K562 (cell line): ENCODE data around the gene MYCN. TPM values are rescaled to one million over a fixed set of nuclear protein-coding genes. Genes with fewer than 3 reads are reported as not detected.

Source experiments
- ATAC-seq: fragments of 200-7000 bp; cut with Tn5 transposase; 3 replicates; pipeline ENCODE4 v1.9.1; 2020; ENCODE audit warnings: moderate library complexity
- BruUV-seq: library from RNA; stranded (reverse); fragments of 400-500 nt; replicated peaks from 2 replicates; lab custom pipeline; 2021; lab: Mats Ljungman, UMichigan
- CTCF ChIA-PET: fragments of 300-600 bp; formaldehyde crosslinking; extraction: SDS; loops from one replicate; lab custom pipeline; 2021; ENCODE audit warnings: low intra/inter-chr PET ratio; lab: Yijun Ruan, JAX
- POLR2A ChIA-PET: fragments of 300-600, 350-650 bp; sonication (Branson Sonifier 250); formaldehyde crosslinking; extraction: SDS; loops from one replicate; lab custom pipeline; 2021; ENCODE audit warnings: antibody characterized with exemption, inconsistent platforms; lab: Yijun Ruan, JAX
- DNase-seq, 4 experiments: peaks; one replicate each; pipeline versions ENCODE4 v3.0.0 to v3.0.0-alpha.2; 2011 to 2018; ENCODE audit warnings: low spot score in 3 of 4, mixed read lengths in 3 of 4; ENCODE audit errors: extremely low read depth in 1 of 4
- FAIRE-seq: peaks from 2 replicates; lab custom pipeline; 2011; peaks lifted over from hg19 to GRCh38; lab: Jason Lieb, UNC
- H2AFZ ChIP-seq: 2 replicates; pipeline ENCODE4 v1.6.0; 2011; ENCODE audit warnings: low read depth, low read length, control low read depth, inconsistent platforms
- H3K27ac ChIP-seq: fragments of 200-600 bp; 3 replicates; pipeline ENCODE4 v1.8.0; 2011; ENCODE audit warnings: low read depth, mild to moderate bottlenecking, control low read depth, inconsistent platforms, low read length, moderate library complexity, mixed read lengths; ENCODE audit errors: extremely low read depth
- H3K27me3 ChIP-seq, 2 experiments: fragments of 300-600 bp in 1 of 2; 2 replicates in 1 of 2; 3 replicates in 1 of 2; pipeline versions ENCODE4 v1.6.0 to v1.8.0; 2011; ENCODE audit warnings: inconsistent platforms in 2 of 2, low read length in 2 of 2, mild to moderate bottlenecking in 1 of 2, mixed read lengths in 1 of 2, moderate library complexity in 1 of 2; ENCODE audit not compliant: control insufficient read depth in 2 of 2, insufficient read depth in 2 of 2
- H3K36me3 ChIP-seq: fragments of 300-600 bp; 3 replicates; pipeline ENCODE4 v1.8.0; 2011; ENCODE audit warnings: mild to moderate bottlenecking, low read length, inconsistent platforms; ENCODE audit not compliant: control insufficient read depth, insufficient read depth
- H3K4me1 ChIP-seq, 2 experiments: fragments of 200-600 bp in 1 of 2; replicated peaks in 1 of 2; 2 replicates in 1 of 2; 3 replicates in 1 of 2; pipeline versions ENCODE4 v1.5.1 to v1.8.0; 2011; ENCODE audit warnings: inconsistent platforms in 2 of 2, low read length in 2 of 2, mild to moderate bottlenecking in 1 of 2, mixed read lengths in 1 of 2, moderate library complexity in 1 of 2; ENCODE audit not compliant: control insufficient read depth in 2 of 2, insufficient read depth in 2 of 2
- H3K4me2 ChIP-seq: 2 replicates; pipeline ENCODE4 v1.6.1; 2011; ENCODE audit warnings: low read length, control low read depth, inconsistent platforms, mixed read lengths; ENCODE audit not compliant: insufficient read depth
- H3K4me3 ChIP-seq: fragments of 200-600 bp; sonication (generic), shearing (Covaris generic); 2 replicates; pipeline ENCODE4 v1.5.1; 2016; ENCODE audit warnings: control low read depth, inconsistent platforms
- H3K79me2 ChIP-seq: fragments of 200-600 bp; 3 replicates; pipeline ENCODE4 v1.8.0; 2011; ENCODE audit warnings: low read length, inconsistent platforms; ENCODE audit not compliant: control insufficient read depth, insufficient read depth
- H3K9ac ChIP-seq, 2 experiments: 2 replicates each; pipeline versions ENCODE4 v1.6.0 to v1.6.1; 2011; ENCODE audit warnings: low read depth in 2 of 2, low read length in 2 of 2, control low read depth in 1 of 2, inconsistent platforms in 1 of 2, mild to moderate bottlenecking in 1 of 2, mixed read lengths in 1 of 2; ENCODE audit not compliant: insufficient read depth in 1 of 2
- H3K9me1 ChIP-seq: one replicate; pipeline ENCODE4 v1.6.0; 2011; ENCODE audit warnings: inconsistent platforms, mild to moderate bottlenecking, low read length, moderate library complexity; ENCODE audit not compliant: control insufficient read depth, insufficient read depth
- H3K9me3 ChIP-seq: replicated peaks from 2 replicates; pipeline ENCODE4 v1.5.1; 2011; ENCODE audit warnings: low read depth, low read length, inconsistent platforms; ENCODE audit not compliant: control insufficient read depth, insufficient read depth
- H4K20me1 ChIP-seq: replicated peaks from 2 replicates; pipeline ENCODE4 v1.6.1; 2011; ENCODE audit warnings: low read length, inconsistent platforms, mixed read lengths; ENCODE audit not compliant: control insufficient read depth, insufficient read depth
- ARNT ChIP-seq, 2 experiments: fragments of 450-650 bp; IDR thresholded peaks; 2 replicates each; pipeline ENCODE4 v1.6.1; 2016; ENCODE audit warnings: mild to moderate bottlenecking in 1 of 2
- CAMTA2 ChIP-seq: fragments of 250-450 bp; sonication (Bioruptor Pico); conservative IDR thresholded peaks from 2 replicates; pipeline ENCODE4 v1.5.1; 2022
- MTF1 ChIP-seq: fragments of 250-450 bp; sonication (Bioruptor Pico); IDR thresholded peaks from 2 replicates; pipeline ENCODE4 v1.9.0; 2021; ENCODE audit warnings: moderate library complexity, mild to moderate bottlenecking, inconsistent platforms, borderline replicate concordance
- NFE2 ChIP-seq: IDR thresholded peaks from 2 replicates; pipeline ENCODE4 v1.6.1; 2014; ENCODE audit warnings: antibody characterized with exemption, low read depth
- NR1H2 ChIP-seq: sonication (generic); formaldehyde crosslinking; IDR thresholded peaks from 2 replicates; pipeline ENCODE4 v1.4.0; 2020; ENCODE audit warnings: mild to moderate bottlenecking, missing genetic modification reagents
- RFX1 ChIP-seq: fragments of 450-650 bp; IDR thresholded peaks from 2 replicates; pipeline ENCODE4 v1.6.1; 2016; ENCODE audit warnings: mild to moderate bottlenecking, moderate library complexity
- SAFB ChIP-seq: fragments of 200-400 bp; formaldehyde crosslinking; IDR thresholded peaks from 2 replicates; pipeline ENCODE4 v1.6.1; 2017; ENCODE audit warnings: low read depth, low read length, borderline replicate concordance
- TRIM24 ChIP-seq, 2 experiments: fragments of 450-650 bp; IDR thresholded peaks; 2 replicates each; pipeline ENCODE4 v1.6.1; 2016
- XRCC4 ChIP-seq: IDR thresholded peaks from one replicate; pipeline ENCODE4 v1.6.1; 2011; ENCODE audit not compliant: insufficient read depth, insufficient read length; ENCODE audit errors: extremely low read depth
- ZBTB8A ChIP-seq: fragments of 450-650 bp; IDR thresholded peaks from 2 replicates; pipeline ENCODE4 v1.6.1; 2018; ENCODE audit warnings: mild to moderate bottlenecking, moderate library complexity; ENCODE audit not compliant: partially characterized antibody
- ZNF140 ChIP-seq: fragments of 250-450 bp; sonication (Bioruptor Pico); IDR thresholded peaks from 2 replicates; pipeline ENCODE4 v1.8.0; 2021; ENCODE audit warnings: moderate library complexity, mild to moderate bottlenecking, inconsistent platforms
- ZNF518B ChIP-seq: fragments of 250-450 bp; sonication (Bioruptor Pico); IDR thresholded peaks from 2 replicates; pipeline ENCODE4 v1.5.0; 2021; ENCODE audit warnings: mild to moderate bottlenecking, moderate library complexity
- WGBS: fragments of 100-300 bp; shearing (Covaris generic); methylation state at CpG from one replicate; pipeline ENCODE4 v1.1.6; 2016; ENCODE audit warnings: low coverage, mixed read lengths; ENCODE audit not compliant: insufficient coverage; ENCODE audit errors: missing lambda C conversion rate; 5-methylcytosine and 5-hydroxymethylcytosine counted together
- in situ Hi-C: fragments of 300-500 bp; cut with MboI; formaldehyde crosslinking; loops from 4 replicates; pipeline ENCODE4 v1.15.0; 2018; ENCODE audit warnings: inconsistent platforms, mixed read lengths
- intact Hi-C: fragments of 100-400 bp; cut with micrococcal nuclease; formaldehyde crosslinking; loops from 2 replicates; pipeline ENCODE4 v1.14.2; 2022
- polyA plus RNA-seq, 8 experiments: library from polyadenylated mRNA; depleted of rRNA in 4 of 8; stranded (reverse) in 5 of 8; unstranded in 3 of 8; fragments of >200 nt; fragmentation: Nextera tagmentation in 2 of 8; fragmentation: Illumina TruSeq in 1 of 8; extraction: Ambion mirVana in 2 of 8; extraction: Trizol in 1 of 8; gene quantifications; 2 replicates each; pipeline versions ENCODE4 v1.2.1 to v1.2.3, GENCODE V29; 2011 to 2014; ENCODE audit warnings: inconsistent platforms in 1 of 8, missing spikeins in 1 of 8
- total RNA-seq, 7 experiments: library from RNA; depleted of rRNA in 6 of 7; stranded (reverse); fragments of >200 nt in 6 of 7; fragmentation: Illumina TruSeq in 2 of 7; extraction: Trizol in 2 of 7; gene quantifications; 2 replicates each; pipeline versions ENCODE4 v1.2.1 to v1.2.3, GENCODE V29; 2011 to 2021; ENCODE audit warnings: low replicate concordance in 1 of 7
- TF ChIP-seq, protein P1 (sequence below): fragments of 250-450 bp; sonication (Bioruptor Pico); IDR thresholded peaks from 2 replicates; pipeline ENCODE4 v1.8.0; 2021; ENCODE audit warnings: moderate library complexity, mild to moderate bottlenecking, inconsistent platforms
- TF ChIP-seq, protein P2 (sequence below), 2 experiments: fragments of 450-650 bp; IDR thresholded peaks; 2 replicates each; pipeline ENCODE4 v1.6.1; 2018; ENCODE audit warnings: mild to moderate bottlenecking in 2 of 2, low read depth in 1 of 2; ENCODE audit not compliant: partially characterized antibody in 2 of 2

Gene MYCN
- total and polyA plus RNA-seq, 9 of the 15 experiments (the other 6 are each of a cell fraction or from before 2014, with no cell fraction given): not detected

DNA sequence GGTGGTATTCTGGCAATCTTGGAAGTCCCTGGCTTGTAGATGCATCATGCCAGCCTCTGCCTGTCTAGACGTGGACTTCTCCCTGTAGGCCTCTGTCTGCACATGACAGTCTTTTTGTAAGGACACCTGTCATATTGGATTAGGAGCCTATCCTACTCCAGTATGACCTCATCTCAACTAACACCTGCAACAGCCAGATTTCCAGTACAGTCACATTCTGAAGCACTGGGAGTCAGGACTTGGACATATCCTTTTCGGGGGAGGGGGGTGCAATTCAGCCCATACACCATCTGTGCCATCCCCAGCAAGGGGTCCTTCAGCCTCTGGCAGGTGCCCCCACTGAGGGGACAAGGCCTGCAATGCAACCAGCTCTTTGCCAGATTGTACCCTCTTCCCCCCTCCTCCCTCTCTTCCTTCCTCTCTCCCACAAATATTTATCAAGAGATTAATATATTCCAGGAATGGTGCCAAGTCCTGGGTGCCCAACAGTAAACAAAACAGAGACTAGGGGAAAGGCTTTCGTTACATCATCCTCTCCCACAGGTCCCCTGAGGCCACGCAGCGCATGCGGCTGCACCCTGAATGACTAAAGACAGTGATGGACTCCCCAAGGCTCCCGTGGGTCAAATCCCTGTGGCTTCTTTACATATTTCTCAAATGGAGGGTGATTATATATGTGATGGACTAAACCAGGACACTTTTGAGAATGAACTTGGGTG, 20.5 kb upstream of the MYCN start (continued):
- TF ChIP-seq, protein P1, sequence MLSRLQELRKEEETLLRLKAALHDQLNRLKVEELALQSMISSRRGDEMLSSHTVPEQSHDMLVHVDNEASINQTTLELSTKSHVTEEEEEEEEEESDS (CRISPR knock-in tag): no peak
- TF ChIP-seq TRIM24 (IDR thresholded peaks at IDR 0.05): no peak
- no peak for TF ChIP-seq NR1H2 (CRISPR knock-in tag)
- TF ChIP-seq ZNF140 (CRISPR knock-in tag): no peak
- no peak for TF ChIP-seq ZBTB8A

GRCh38 chr2:15920696-15921095, 19.7 kb upstream of the MYCN start:
- H3K36me3 ChIP-seq: no peaks in the 10 kb centered on the region
- intact Hi-C loops: no loop called here
- no peak overlapping the region for H3K27ac ChIP-seq
- no peak overlapping the region for H2AFZ ChIP-seq
- H3K4me2 ChIP-seq: no peak overlapping the region
- no TSS peak for BruUV-seq
- DNase-seq (no peak), FAIRE-seq (no peak), ATAC-seq (no peak)
- H3K4me3 ChIP-seq: no peak overlapping the region
- no peaks in the 10 kb centered on the region for H3K4me1 ChIP-seq
- H3K9me3 ChIP-seq: no peaks in the 10 kb centered on the region
- no peaks in the 10 kb centered on the region for H4K20me1 ChIP-seq
- peaks cover 0 to 27% of the 10 kb centered on the region in 2 experiments; a peak in 2 of 5 replicates for H3K27me3 ChIP-seq
- H3K9me1 ChIP-seq: no peaks in the 10 kb centered on the region
- ChIA-PET CTCF (no interaction called here), POLR2A (interaction anchor here (0.6 kb wide), 1 partner anchor 75 kb away, joined by 3 read pairs; no protein-coding TSS in a partner anchor)
- no peak overlapping the region for H3K9ac ChIP-seq
- WGBS: 3% methylated on average over 10 of the region's 10 CpGs
- no peaks in the 10 kb centered on the region for H3K79me2 ChIP-seq
- in situ Hi-C loops: no loop called here
- TF ChIP-seq ARNT (IDR thresholded peaks at IDR 0.05) (no peak), SAFB (no peak), CAMTA2 (CRISPR knock-in tag) (no peak), RFX1 (no peak), NFE2 (no peak), XRCC4 (no peak), MTF1 (CRISPR knock-in tag) (no peak), ZNF518B (no peak)
- TF ChIP-seq, protein P2, sequence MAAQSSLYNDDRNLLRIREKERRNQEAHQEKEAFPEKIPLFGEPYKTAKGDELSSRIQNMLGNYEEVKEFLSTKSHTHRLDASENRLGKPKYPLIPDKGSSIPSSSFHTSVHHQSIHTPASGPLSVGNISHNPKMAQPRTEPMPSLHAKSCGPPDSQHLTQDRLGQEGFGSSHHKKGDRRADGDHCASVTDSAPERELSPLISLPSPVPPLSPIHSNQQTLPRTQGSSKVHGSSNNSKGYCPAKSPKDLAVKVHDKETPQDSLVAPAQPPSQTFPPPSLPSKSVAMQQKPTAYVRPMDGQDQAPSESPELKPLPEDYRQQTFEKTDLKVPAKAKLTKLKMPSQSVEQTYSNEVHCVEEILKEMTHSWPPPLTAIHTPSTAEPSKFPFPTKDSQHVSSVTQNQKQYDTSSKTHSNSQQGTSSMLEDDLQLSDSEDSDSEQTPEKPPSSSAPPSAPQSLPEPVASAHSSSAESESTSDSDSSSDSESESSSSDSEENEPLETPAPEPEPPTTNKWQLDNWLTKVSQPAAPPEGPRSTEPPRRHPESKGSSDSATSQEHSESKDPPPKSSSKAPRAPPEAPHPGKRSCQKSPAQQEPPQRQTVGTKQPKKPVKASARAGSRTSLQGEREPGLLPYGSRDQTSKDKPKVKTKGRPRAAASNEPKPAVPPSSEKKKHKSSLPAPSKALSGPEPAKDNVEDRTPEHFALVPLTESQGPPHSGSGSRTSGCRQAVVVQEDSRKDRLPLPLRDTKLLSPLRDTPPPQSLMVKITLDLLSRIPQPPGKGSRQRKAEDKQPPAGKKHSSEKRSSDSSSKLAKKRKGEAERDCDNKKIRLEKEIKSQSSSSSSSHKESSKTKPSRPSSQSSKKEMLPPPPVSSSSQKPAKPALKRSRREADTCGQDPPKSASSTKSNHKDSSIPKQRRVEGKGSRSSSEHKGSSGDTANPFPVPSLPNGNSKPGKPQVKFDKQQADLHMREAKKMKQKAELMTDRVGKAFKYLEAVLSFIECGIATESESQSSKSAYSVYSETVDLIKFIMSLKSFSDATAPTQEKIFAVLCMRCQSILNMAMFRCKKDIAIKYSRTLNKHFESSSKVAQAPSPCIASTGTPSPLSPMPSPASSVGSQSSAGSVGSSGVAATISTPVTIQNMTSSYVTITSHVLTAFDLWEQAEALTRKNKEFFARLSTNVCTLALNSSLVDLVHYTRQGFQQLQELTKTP (IDR thresholded peaks at IDR 0.05; ENCODE audit: low read depth in 1 of 2, partially characterized antibody in 2 of 2): no peak
